ENCODE data around the gene CLRN2.
"Not testable (repeated sequence)": the region's sequence is repeated elsewhere in the genome, so short reads cannot be mapped to it uniquely, and the experiment has no call there.

Gene CLRN2

GRCh38 chr4:17545374-17546140 is 30.6 kb downstream of the CLRN2 start:
- no peak for DNase-seq (ENCODE audit: low read depth)

DNA sequence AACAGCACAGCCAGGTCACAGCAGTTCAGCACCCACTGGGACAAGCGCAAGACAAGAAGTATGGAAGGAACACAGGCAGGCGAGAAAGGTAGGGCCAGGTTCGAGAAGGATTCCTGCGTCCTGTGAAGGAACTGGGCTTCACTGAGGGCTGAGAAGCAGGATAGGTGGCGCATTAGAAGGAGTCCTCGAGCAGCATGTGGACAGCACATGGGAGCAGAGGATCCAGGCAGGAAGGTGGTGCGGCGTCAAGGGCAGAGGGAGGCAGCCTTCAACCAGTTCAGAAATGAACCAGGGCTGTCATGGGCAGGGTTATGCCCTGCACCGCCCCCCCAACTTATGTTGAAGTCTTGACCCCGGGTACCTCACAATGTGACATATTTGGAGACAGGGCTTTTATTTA is 31.3 kb downstream of the CLRN2 start:
- DNase-seq (ENCODE audit: low read depth), result no peak

GRCh38 chr4:17546678-17547077 is 31.7 kb downstream of the CLRN2 start:
- no peak for DNase-seq (ENCODE audit: low read depth)

DNA sequence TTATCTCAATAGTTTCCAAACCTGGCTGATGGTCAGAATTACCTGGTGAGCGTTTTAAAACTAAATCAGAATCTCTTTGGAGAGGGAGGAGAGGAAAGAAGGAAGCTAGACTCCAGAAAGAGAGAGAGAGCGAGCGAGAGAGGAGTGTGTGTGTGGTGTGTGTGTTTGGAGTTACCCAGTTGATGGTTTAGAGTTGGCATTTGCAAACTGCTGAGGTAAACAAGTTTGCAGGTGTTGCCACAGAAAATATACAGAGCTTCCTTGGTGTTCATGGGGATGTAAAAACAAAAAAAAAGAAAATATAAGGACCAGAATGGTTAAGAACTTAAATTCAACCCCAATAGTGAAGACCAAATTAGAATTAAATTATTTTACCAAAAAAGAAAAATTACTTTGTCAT is 35.6 kb downstream of the CLRN2 start:
- DNase-seq (ENCODE audit: low read depth), result no peak

- no peak for DNase-seq (ENCODE audit: low read depth)
Observed at GRCh38 chr4:17552427-17552826, 37.5 kb downstream of the CLRN2 start.

DNA sequence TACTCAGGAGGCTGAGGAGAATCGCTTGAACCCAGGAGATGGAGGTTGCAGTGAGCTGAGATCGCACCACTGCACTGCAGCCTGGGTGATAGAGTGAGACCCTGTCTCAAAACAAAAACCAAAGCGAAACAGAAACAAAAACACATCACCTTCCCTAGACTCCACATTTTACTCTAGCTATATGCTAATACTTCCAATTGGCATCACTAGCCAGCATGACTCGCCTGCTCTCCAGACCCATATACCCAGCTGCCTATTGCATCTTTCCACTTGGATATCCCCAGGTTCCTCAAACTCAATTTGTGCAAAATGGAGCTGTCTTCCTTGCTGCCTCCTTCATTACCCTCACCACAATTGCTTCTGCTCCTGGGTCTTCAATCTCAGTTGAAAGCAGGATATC is 39.6 kb downstream of the CLRN2 start:
- DNase-seq (ENCODE audit: low read depth), result no peak

DNA sequence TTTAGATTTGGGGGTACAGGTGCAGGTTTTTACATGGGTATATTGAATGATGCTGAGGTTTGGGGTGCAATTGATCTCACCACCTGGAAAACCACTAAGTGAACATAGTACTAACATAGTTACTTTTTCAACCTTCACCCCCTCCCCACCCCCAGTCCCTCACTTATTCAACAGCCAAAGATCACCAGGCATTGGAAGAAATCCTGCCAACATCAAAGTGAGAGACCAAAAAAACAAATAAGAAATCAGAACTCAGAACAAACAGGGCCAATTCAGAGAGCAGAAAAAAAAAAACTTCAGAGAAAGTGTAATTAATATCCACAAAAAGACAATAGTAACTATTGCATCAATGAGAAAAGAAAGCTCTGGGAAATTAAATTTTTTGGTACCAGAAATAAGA is 41.5 kb downstream of the CLRN2 start:
- DNase-seq (ENCODE audit: low read depth), result no peak

- DNase-seq (ENCODE audit: low read depth), result peak; percentile 55
Observed at GRCh38 chr4:17557880-17558279, 42.9 kb downstream of the CLRN2 start.

DNA sequence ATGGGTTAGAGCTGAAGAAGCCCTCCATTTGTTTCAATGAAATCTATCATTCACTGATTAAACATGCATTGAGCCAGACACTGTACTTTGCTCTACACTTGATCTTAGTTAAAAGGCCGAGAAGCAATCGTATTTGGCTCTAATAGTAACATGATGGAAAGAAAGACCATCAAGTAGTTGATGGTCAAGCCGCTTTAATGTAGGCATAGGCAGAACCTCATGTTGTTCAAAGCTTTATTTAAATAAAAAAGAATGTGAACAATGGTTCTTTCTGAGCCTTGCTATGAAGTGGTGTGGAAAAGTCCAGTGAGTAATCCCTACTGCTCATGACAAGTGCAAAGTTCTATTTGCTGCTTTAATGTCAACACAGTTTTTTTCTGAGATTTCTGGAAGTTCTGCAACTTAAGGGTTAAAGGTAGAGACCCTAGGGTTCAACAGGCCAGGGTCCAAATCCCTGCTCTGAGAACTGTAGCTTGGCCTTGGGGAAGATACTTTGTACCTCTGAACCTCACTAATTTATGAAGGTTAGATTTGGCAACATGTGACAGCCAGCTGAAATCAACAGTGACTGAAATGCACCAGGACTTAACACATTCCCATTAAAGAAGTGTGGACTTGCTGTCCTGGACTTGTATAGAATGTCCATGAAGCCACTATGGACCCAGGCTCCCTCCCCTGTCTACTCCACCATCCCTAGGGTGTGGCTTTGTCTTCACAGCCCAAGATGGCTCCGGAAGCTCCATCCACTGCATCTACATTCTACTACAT is 44.2 kb downstream of the CLRN2 start:
- no peak for DNase-seq (ENCODE audit: low read depth)

- DNase-seq (ENCODE audit: low read depth), result no peak
Observed at GRCh38 chr4:17559709-17560048, 44.7 kb downstream of the CLRN2 start.

DNA sequence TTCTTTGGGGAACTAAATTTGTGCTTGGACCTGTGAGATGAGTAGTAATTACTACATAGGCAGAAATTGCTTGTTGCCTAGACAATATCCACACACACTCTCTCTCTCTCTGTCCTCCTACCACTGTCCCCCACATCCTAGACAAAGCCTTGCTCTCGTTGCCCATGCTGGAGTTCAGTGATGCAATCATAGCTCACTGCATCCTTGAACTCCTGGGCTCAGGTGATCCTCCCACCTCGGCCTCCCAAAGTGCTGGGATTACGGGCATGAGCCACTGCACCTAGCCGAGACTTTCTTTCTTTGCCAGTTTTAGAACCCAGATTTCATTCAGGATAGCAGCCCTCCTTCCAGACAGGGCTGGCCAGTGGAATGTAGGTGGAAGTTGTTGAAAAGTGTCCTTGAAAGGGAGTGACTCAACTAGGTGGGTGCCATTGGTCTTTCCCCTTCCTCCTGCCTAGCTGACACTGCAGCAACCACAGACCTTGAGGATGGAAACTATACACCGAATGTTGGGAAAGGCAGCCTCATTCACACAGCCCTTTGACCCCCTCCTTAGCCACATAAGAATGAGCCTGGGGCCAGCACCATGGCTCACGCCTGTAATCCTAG is 45.2 kb downstream of the CLRN2 start:
- DNase-seq (ENCODE audit: low read depth), result no peak

DNA sequence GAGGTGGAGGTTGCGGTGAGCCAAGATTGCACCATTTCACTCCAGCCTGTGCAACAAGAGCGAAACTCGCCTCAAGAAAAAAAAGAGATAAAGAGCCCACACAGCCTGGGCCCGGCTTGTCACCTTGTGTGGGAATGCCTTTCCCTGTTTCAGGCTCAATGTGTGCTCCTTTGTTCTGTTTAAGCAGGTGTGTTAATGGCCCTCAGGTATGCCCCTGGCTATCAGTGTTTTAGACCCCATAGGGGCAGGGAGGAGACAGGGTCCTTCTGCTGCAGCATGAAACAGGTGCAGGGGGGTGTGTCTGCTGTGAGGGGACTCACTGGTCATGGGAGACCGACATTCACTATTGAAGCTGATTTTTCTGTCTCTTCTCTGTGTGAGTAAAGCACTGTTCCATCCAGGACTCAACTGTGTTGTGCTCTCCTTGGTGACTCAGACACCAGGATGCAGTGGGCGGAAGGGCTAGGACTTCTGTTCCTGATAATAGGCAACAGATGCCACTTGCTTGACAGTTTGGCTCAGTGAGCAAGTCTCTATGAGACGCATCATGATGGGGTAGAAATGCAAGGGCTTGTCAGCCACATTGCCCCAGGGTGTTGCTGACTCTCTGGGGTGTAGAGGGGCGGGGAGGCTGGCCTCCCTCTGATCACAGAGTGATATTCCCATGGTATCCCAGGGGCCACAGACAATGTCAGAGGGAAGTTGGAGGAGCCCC is 46.4 kb downstream of the CLRN2 start:
- DNase-seq (ENCODE audit: low read depth), result peak; percentile 61

DNA sequence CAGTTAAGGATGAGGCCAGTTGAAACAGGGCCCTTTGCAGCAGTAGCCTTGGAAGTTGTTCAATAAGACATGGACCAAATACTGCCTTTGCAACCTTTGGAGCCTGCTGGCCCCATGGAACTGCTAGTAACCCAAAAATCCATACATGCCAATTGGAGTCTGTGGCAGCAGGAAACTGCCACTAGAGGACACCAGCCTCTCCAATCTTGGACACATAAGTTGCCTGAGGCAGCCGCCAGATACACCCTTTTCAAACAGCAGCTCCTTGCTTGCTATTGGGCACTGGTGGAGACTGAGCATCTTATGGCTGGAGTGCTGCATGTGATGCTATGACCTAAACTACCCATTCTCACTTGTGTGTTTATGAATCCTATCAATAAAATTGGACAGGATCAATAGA is 47.2 kb downstream of the CLRN2 start:
- no peak for DNase-seq (ENCODE audit: low read depth)

GRCh38 chr4:17565846-17566245 is 50.9 kb downstream of the CLRN2 start:
- DNase-seq (ENCODE audit: low read depth), result no peak

GRCh38 chr4:17567271-17567670 is 52.3 kb downstream of the CLRN2 start:
- DNase-seq (ENCODE audit: low read depth), result no peak

- DNase-seq (ENCODE audit: low read depth), result no peak
Observed at GRCh38 chr4:17574206-17574605, 59.2 kb downstream of the CLRN2 start.

- DNase-seq (ENCODE audit: low read depth), result not testable (repeated sequence)
Observed at GRCh38 chr4:17575177-17575576, 60.2 kb downstream of the CLRN2 start.

All from iris pigment epithelial cell (primary cell).